Neural progenitor cell (in vitro differentiated cells): ENCODE results near the gene PINLYP.

ENCODE experiments used
- CTCF ChIP-seq: fragments of 200-600 bp; sonication (generic); IDR thresholded peaks from 2 replicates; pipeline ENCODE4 v1.5.1; 2017; ENCODE audit warnings: antibody characterized with exemption, mild to moderate bottlenecking
- EZH2phosphoT487 ChIP-seq: fragments of 200-600 bp; sonication (generic); IDR thresholded peaks from 2 replicates; pipeline ENCODE4 v1.6.1; 2017; ENCODE audit warnings: antibody characterized with exemption

GRCh38 chr19:43594710-43595604 is 19.4 kb downstream of the PINLYP start:
- TF ChIP-seq CTCF (peak; percentile 87), EZH2phosphoT487 (no peak)
